ENCODE data around the gene MXD4. TPM values are rescaled to one million over a fixed set of nuclear protein-coding genes. Genes with fewer than 3 reads are reported as not detected.

The MXD4 gene
- total RNA-seq, 1 donor, result 56.8 TPM

DNA sequence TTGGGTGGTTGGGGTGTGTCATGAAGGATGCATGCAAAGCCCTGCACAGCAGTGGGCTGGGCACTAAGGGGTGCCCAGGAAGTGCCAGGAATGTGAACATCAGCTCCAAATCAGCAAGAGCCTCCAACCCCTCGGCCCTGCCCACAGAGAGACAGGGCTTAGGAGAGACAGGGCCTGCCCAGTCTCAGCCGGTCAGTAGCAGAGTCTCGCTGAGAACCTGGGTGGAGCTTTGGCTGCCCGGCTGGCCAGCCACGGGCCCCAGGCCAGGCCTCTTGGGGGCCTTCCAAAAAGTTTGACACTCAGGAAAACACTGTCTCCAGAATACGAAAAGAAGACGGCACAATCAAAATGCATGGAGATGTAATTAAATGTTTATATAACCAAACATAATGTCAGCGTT is 4.3 kb upstream of the MXD4 start:
- Histone ChIP-seq H3K4me1 (ENCODE audit: insufficient read depth, low read length) (peaks cover 13% of the 10 kb centered on the region), H3K36me3 (ENCODE audit: insufficient read depth, low read length) (no peaks in the 10 kb centered on the region), H3K27me3 (ENCODE audit: insufficient read depth, low read length) (no peaks in the 10 kb centered on the region), H3K4me2 (ENCODE audit: insufficient read depth, low read length) (no peak overlapping the region), H2AFZ (ENCODE audit: low read length) (peak overlapping the region; percentile 74), H3K27ac (ENCODE audit: low read depth, low read length) (peak overlapping the region; percentile 36), H3K4me3 (ENCODE audit: insufficient read depth, low read length) (no peak overlapping the region), H3K9me3 (ENCODE audit: low read depth, low read length) (no peaks in the 10 kb centered on the region), H3K79me2 (ENCODE audit: insufficient read depth, low read length) (peaks cover 1% of the 10 kb centered on the region), H4K20me1 (ENCODE audit: insufficient read depth, low read length) (no peaks in the 10 kb centered on the region)
- TF ChIP-seq, protein P1, sequence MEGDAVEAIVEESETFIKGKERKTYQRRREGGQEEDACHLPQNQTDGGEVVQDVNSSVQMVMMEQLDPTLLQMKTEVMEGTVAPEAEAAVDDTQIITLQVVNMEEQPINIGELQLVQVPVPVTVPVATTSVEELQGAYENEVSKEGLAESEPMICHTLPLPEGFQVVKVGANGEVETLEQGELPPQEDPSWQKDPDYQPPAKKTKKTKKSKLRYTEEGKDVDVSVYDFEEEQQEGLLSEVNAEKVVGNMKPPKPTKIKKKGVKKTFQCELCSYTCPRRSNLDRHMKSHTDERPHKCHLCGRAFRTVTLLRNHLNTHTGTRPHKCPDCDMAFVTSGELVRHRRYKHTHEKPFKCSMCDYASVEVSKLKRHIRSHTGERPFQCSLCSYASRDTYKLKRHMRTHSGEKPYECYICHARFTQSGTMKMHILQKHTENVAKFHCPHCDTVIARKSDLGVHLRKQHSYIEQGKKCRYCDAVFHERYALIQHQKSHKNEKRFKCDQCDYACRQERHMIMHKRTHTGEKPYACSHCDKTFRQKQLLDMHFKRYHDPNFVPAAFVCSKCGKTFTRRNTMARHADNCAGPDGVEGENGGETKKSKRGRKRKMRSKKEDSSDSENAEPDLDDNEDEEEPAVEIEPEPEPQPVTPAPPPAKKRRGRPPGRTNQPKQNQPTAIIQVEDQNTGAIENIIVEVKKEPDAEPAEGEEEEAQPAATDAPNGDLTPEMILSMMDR (IDR thresholded peaks at IDR 0.05; ENCODE audit: extremely low read depth, low read depth, low read length), result no peak
- peak; percentile 100 for DNase-seq (ENCODE audit: insufficient read length, low spot score, missing footprints)

- H3K27me3 ChIP-seq (ENCODE audit: insufficient read depth, low read length), result no peaks in the 10 kb centered on the region
- no peak for DNase-seq (ENCODE audit: insufficient read length, low spot score, missing footprints)
- no peaks in the 10 kb centered on the region for H3K36me3 ChIP-seq (ENCODE audit: insufficient read depth, low read length)
- peaks cover 17% of the 10 kb centered on the region for H3K4me1 ChIP-seq (ENCODE audit: insufficient read depth, low read length)
- H3K27ac ChIP-seq (ENCODE audit: low read depth, low read length), result peak overlapping the region; percentile 36
- TF ChIP-seq, protein P1 (IDR thresholded peaks at IDR 0.05; ENCODE audit: extremely low read depth, low read depth, low read length), result no peak
- H3K4me3 ChIP-seq (ENCODE audit: insufficient read depth, low read length), result no peak overlapping the region
- H3K79me2 ChIP-seq (ENCODE audit: insufficient read depth, low read length), result peaks cover 9% of the 10 kb centered on the region
- H3K4me2 ChIP-seq (ENCODE audit: insufficient read depth, low read length), result no peak overlapping the region
- H4K20me1 ChIP-seq (ENCODE audit: insufficient read depth, low read length), result peaks cover 2% of the 10 kb centered on the region
- no peaks in the 10 kb centered on the region for H3K9me3 ChIP-seq (ENCODE audit: low read depth, low read length)
- peak overlapping the region; percentile 74 for H2AFZ ChIP-seq (ENCODE audit: low read length)
These were observed 3.5 kb upstream of the MXD4 start for GRCh38 chr4:2265113-2266110.

- H3K4me2 ChIP-seq (ENCODE audit: insufficient read depth, low read length), result no peak overlapping the region
These were observed 2.7 kb upstream of the MXD4 start for GRCh38 chr4:2264481-2265041.

More at GRCh38 chr4:2264481-2265041, 2.7 kb upstream of the MXD4 start:
- no peak for DNase-seq (ENCODE audit: insufficient read length, low spot score, missing footprints)
- TF ChIP-seq, protein P1 (IDR thresholded peaks at IDR 0.05; ENCODE audit: extremely low read depth, low read depth, low read length), result no peak
- peaks cover 24% of the 10 kb centered on the region for H3K4me1 ChIP-seq (ENCODE audit: insufficient read depth, low read length)
- no peaks in the 10 kb centered on the region for H3K9me3 ChIP-seq (ENCODE audit: low read depth, low read length)
- H4K20me1 ChIP-seq (ENCODE audit: insufficient read depth, low read length), result peaks cover 10% of the 10 kb centered on the region
- no peak overlapping the region for H2AFZ ChIP-seq (ENCODE audit: low read length)
- H3K79me2 ChIP-seq (ENCODE audit: insufficient read depth, low read length), result peaks cover 17% of the 10 kb centered on the region
- no peak overlapping the region for H3K4me3 ChIP-seq (ENCODE audit: insufficient read depth, low read length)
- no peaks in the 10 kb centered on the region for H3K27me3 ChIP-seq (ENCODE audit: insufficient read depth, low read length)
- H3K36me3 ChIP-seq (ENCODE audit: insufficient read depth, low read length), result no peaks in the 10 kb centered on the region
- H3K27ac ChIP-seq (ENCODE audit: low read depth, low read length), result no peak overlapping the region

All from osteoblast (primary cell).